ENCODE results near the gene SARDH. TPM values are rescaled to one million over a fixed set of nuclear protein-coding genes. Genes with fewer than 3 reads are reported as not detected.

Gene SARDH
- polyA plus RNA-seq, 1 donor (not counting 4 experiments of a cell fraction or from before 2014, with no cell fraction given) = 0.03 TPM

DNA sequence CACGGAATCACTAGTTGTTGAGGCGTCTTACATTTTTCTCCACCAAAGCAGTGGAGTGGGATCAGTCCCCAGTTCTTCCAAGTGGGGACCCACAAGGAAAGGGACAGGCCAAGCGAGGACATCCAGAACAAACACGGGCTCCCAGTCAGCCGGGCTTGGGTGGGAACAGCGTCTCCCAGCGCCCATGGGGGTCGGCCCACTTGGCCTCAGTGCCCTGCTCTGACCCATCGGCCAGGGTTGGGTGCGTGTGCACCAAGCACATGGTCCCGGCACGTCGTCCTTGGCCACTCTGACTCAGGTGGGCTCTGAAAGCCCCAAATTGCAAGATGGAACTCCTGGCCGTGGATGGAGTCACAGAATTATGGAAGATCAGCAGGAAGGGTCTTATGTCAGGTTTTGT is 64.1 kb downstream of the SARDH start:
- TF ChIP-seq, protein P1, sequence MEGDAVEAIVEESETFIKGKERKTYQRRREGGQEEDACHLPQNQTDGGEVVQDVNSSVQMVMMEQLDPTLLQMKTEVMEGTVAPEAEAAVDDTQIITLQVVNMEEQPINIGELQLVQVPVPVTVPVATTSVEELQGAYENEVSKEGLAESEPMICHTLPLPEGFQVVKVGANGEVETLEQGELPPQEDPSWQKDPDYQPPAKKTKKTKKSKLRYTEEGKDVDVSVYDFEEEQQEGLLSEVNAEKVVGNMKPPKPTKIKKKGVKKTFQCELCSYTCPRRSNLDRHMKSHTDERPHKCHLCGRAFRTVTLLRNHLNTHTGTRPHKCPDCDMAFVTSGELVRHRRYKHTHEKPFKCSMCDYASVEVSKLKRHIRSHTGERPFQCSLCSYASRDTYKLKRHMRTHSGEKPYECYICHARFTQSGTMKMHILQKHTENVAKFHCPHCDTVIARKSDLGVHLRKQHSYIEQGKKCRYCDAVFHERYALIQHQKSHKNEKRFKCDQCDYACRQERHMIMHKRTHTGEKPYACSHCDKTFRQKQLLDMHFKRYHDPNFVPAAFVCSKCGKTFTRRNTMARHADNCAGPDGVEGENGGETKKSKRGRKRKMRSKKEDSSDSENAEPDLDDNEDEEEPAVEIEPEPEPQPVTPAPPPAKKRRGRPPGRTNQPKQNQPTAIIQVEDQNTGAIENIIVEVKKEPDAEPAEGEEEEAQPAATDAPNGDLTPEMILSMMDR (optimal IDR thresholded peaks at IDR 0.05 in 1 of 3, IDR thresholded peaks at IDR 0.05 in 1 of 3, conservative IDR thresholded peaks at IDR 0.05 in 1 of 3; ENCODE audit: extremely low read depth in 1 of 3, insufficient read depth in 2 of 3, low read length in 3 of 3) = no peak
- TF ChIP-seq EZH2 (IDR thresholded peaks at IDR 0.05; ENCODE audit: low read length) = no peak
- dilution Hi-C loops (cut with MboI; ENCODE audit: extremely low pct_ligation_motif_present, low sequenced_read_pairs) = no loop called here
- H4K20me1 ChIP-seq (ENCODE audit: control insufficient read depth, extremely low read depth, insufficient read depth, low read length) = no peaks in the 10 kb centered on the region
- DNase-seq (ENCODE audit: low read depth, low spot score) = no peak
- H3K27me3 ChIP-seq (ENCODE audit: control insufficient read depth, extremely low read depth, insufficient read depth, low read length) = no peaks in the 10 kb centered on the region
- H3K4me2 ChIP-seq (ENCODE audit: control insufficient read depth, extremely low read depth, insufficient read depth, low read depth, low read length) = no peak overlapping the region
- no peaks in the 10 kb centered on the region for H3K36me3 ChIP-seq (ENCODE audit: control insufficient read depth in 2 of 2, extremely low read depth in 1 of 2, insufficient read depth in 2 of 2, low read length in 2 of 2)
- H3K4me3 ChIP-seq (ENCODE audit: control insufficient read depth in 2 of 3, extremely low read depth in 1 of 3, insufficient read depth in 2 of 3, low read depth in 1 of 3, low read length in 3 of 3) = no peak overlapping the region
- no peaks in the 10 kb centered on the region for H3K79me2 ChIP-seq (ENCODE audit: control insufficient read depth, insufficient read depth, low read length)
- H3K27ac ChIP-seq (ENCODE audit: control insufficient read depth, insufficient read depth, low read length) = no peak overlapping the region
- H3K9me3 ChIP-seq (ENCODE audit: control insufficient read depth, low read depth, low read length) = no peaks in the 10 kb centered on the region
- no peak for FAIRE-seq
- H3K9me1 ChIP-seq (ENCODE audit: control insufficient read depth, extremely low read depth, insufficient read depth, low read length) = no peaks in the 10 kb centered on the region
- no peak overlapping the region for H3K9ac ChIP-seq (ENCODE audit: control insufficient read depth, extremely low read depth, insufficient read depth, low read length)
- no peak overlapping the region for H2AFZ ChIP-seq (ENCODE audit: control insufficient read depth, low read length)
- H3K4me1 ChIP-seq (ENCODE audit: control insufficient read depth, extremely low read depth, insufficient read depth, low read length) = no peaks in the 10 kb centered on the region

DNA sequence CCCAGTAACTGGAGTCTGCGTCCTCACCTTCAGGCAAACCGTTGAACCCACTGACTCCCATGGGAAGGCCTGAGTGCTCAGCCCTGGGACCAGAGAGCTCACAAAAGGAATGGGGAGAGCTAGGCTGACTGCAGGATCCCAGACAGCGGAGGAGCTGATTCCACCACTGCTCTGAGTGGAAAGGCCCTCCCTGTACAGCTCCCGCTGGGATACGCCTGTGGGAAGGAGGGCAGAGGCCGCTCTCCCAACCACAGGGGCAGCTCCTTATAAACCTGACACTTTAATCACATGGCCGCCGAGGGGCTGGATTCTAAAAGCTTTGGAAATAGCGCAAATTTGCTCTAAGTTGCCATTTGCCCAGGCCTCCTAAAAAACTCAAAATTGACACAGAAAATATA is 64.9 kb downstream of the SARDH start:
- no peak for FAIRE-seq
- no peaks in the 10 kb centered on the region for H3K27me3 ChIP-seq (ENCODE audit: control insufficient read depth, extremely low read depth, insufficient read depth, low read length)
- no peak overlapping the region for H3K4me3 ChIP-seq (ENCODE audit: control insufficient read depth in 2 of 3, extremely low read depth in 1 of 3, insufficient read depth in 2 of 3, low read depth in 1 of 3, low read length in 3 of 3)
- no peaks in the 10 kb centered on the region for H3K79me2 ChIP-seq (ENCODE audit: control insufficient read depth, insufficient read depth, low read length)
- no peaks in the 10 kb centered on the region for H3K4me1 ChIP-seq (ENCODE audit: control insufficient read depth, extremely low read depth, insufficient read depth, low read length)
- no peak overlapping the region for H3K4me2 ChIP-seq (ENCODE audit: control insufficient read depth, extremely low read depth, insufficient read depth, low read depth, low read length)
- H4K20me1 ChIP-seq (ENCODE audit: control insufficient read depth, extremely low read depth, insufficient read depth, low read length) = no peaks in the 10 kb centered on the region
- H2AFZ ChIP-seq (ENCODE audit: control insufficient read depth, low read length) = no peak overlapping the region
- H3K9ac ChIP-seq (ENCODE audit: control insufficient read depth, extremely low read depth, insufficient read depth, low read length) = no peak overlapping the region
- H3K36me3 ChIP-seq (ENCODE audit: control insufficient read depth in 2 of 2, extremely low read depth in 1 of 2, insufficient read depth in 2 of 2, low read length in 2 of 2) = no peaks in the 10 kb centered on the region
- no peak overlapping the region for H3K27ac ChIP-seq (ENCODE audit: control insufficient read depth, insufficient read depth, low read length)
- DNase-seq (ENCODE audit: low read depth, low spot score) = no peak
- no peak for TF ChIP-seq EZH2 (IDR thresholded peaks at IDR 0.05; ENCODE audit: low read length)
- no peaks in the 10 kb centered on the region for H3K9me3 ChIP-seq (ENCODE audit: control insufficient read depth, low read depth, low read length)
- dilution Hi-C loops (cut with MboI; ENCODE audit: extremely low pct_ligation_motif_present, low sequenced_read_pairs) = no loop called here
- no peaks in the 10 kb centered on the region for H3K9me1 ChIP-seq (ENCODE audit: control insufficient read depth, extremely low read depth, insufficient read depth, low read length)

Measured in keratinocyte (primary cell).